A549 (cell line): ENCODE results near the gene HOXC6.

Source experiments
- CHD4 ChIP-seq: fragments of 200-600 bp; sonication (generic); IDR thresholded peaks from 2 replicates; pipeline ENCODE4 v1.6.1; 2016; ENCODE audit warnings: antibody characterized with exemption, mild to moderate bottlenecking, borderline replicate concordance
- EP300 ChIP-seq, 2 experiments: fragments of >200 bp; sonication (Bioruptor Twin); formaldehyde crosslinking; IDR thresholded peaks; 2 replicates in 1 of 2; 3 replicates in 1 of 2; pipeline ENCODE4 v1.6.1; 2016 to 2017
- ESRRA ChIP-seq: fragments of 150-350 bp; IDR thresholded peaks from 2 replicates; pipeline ENCODE4 v1.6.1; 2014; ENCODE audit warnings: mild to moderate bottlenecking, low read length, borderline replicate concordance
- MAFK ChIP-seq: fragments of 450-650 bp; IDR thresholded peaks from 2 replicates; pipeline ENCODE4 v1.6.1; 2014; ENCODE audit not compliant: partially characterized antibody
- POLR2A ChIP-seq: IDR thresholded peaks from 2 replicates; pipeline ENCODE4 v1.6.1; 2012; ENCODE audit warnings: mild to moderate bottlenecking, low read length
- RAD21 ChIP-seq, 2 experiments: fragments of >200 bp in 1 of 2; sonication (Bioruptor Twin) in 1 of 2; formaldehyde crosslinking in 1 of 2; IDR thresholded peaks in 1 of 2; conservative IDR thresholded peaks in 1 of 2; 2 replicates in 1 of 2; 3 replicates in 1 of 2; pipeline ENCODE4 v1.6.1; 2012 to 2018; ENCODE audit warnings: inconsistent platforms in 1 of 2
- TF ChIP-seq, protein P1 (sequence below): IDR thresholded peaks from 2 replicates; pipeline ENCODE4 v1.6.1; 2012
- TF ChIP-seq, protein P2 (sequence below): fragments of >200 bp; sonication (Bioruptor Twin); formaldehyde crosslinking; IDR thresholded peaks from 3 replicates; pipeline ENCODE4 v1.5.1; 2016

DNA sequence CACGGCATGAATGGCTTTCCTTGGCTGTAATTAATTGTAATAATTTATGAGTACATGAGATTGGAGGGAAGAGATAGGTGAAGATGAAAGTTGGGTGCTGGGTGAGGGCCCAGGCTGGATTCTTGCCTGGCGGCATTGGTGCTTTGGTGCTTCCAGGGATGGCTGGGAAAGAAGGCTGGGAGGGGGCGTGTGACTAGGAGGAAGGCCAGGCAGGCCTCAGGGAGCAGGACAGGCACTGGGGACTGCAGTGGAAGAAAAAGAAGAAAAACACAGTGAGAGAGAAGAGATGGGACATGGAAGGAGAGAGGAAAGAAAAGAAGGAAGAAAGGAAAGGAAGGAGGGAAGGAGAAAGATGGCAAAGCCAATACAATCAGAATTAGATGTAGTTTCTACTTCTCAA is 24.6 kb upstream of the HOXC6 start:
- TF ChIP-seq RAD21 (conservative IDR thresholded peaks at IDR 0.05 in 1 of 2, IDR thresholded peaks at IDR 0.05 in 1 of 2), result no peak
- no peak for TF ChIP-seq CHD4
- no peak for TF ChIP-seq POLR2A
- TF ChIP-seq, protein P1, sequence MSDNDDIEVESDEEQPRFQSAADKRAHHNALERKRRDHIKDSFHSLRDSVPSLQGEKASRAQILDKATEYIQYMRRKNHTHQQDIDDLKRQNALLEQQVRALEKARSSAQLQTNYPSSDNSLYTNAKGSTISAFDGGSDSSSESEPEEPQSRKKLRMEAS, result no peak
- TF ChIP-seq, protein P2, sequence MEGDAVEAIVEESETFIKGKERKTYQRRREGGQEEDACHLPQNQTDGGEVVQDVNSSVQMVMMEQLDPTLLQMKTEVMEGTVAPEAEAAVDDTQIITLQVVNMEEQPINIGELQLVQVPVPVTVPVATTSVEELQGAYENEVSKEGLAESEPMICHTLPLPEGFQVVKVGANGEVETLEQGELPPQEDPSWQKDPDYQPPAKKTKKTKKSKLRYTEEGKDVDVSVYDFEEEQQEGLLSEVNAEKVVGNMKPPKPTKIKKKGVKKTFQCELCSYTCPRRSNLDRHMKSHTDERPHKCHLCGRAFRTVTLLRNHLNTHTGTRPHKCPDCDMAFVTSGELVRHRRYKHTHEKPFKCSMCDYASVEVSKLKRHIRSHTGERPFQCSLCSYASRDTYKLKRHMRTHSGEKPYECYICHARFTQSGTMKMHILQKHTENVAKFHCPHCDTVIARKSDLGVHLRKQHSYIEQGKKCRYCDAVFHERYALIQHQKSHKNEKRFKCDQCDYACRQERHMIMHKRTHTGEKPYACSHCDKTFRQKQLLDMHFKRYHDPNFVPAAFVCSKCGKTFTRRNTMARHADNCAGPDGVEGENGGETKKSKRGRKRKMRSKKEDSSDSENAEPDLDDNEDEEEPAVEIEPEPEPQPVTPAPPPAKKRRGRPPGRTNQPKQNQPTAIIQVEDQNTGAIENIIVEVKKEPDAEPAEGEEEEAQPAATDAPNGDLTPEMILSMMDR, result no peak
- TF ChIP-seq EP300 (IDR thresholded peaks at IDR 0.05), result no peak
- TF ChIP-seq ESRRA, result no peak
- no peak for TF ChIP-seq MAFK
